Measurements from ENCODE around the gene THYN1.

Gene THYN1

GRCh38 chr11:134246100-134246499, 7.1 kb downstream of the THYN1 start:
- DNase-seq: no peak

DNA sequence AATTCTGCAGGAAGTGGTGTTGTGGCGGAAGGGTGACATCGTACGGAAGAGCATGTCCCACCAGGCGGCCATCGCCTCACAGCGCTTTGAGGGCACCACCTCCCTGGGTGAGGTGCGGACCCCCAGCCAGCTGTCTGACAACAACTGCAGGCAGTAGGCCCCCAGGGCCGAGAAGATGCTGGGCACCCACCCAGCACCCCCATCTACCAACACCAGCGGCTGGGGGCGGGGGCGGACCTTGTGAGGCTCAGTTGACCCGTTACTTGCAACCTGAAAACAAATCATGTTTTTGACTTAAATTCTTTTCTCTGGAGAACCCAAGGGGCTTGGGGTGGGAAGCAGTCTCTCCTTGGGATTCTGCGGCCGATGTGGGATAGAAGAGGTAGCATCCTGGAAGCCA, 7.7 kb downstream of the THYN1 start:
- no peak for DNase-seq

- DNase-seq: no peak
These were observed 8.6 kb downstream of the THYN1 start for GRCh38 chr11:134244593-134244992.

GRCh38 chr11:134243913-134244312, 9.2 kb downstream of the THYN1 start:
- no peak for DNase-seq

- no peak for DNase-seq
These were observed 10.8 kb downstream of the THYN1 start for GRCh38 chr11:134242376-134242775.

DNA sequence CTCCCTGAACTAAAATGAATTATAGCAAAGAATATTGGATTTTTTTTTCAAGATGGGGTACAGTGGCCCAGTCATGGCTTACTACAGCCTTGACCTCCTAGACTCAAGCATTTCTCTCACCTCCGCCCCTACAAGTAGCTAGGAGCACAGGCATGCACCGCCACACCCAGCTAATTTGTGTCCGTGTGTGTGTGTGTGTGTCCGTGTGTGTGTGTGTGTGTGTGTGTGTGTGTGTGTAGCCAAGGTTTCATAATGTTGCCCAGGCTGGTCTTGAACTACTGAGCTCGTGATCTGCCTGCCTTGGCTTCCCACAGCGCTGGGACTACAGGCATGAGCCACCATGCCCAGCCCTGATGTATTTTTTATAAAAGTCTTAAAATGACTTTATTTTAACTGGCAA, 12.6 kb downstream of the THYN1 start:
- DNase-seq: no peak

- DNase-seq: no peak
These were observed 14.2 kb downstream of the THYN1 start for GRCh38 chr11:134238956-134239355.

GRCh38 chr11:134237557-134237922, 15.6 kb downstream of the THYN1 start:
- no peak for DNase-seq

- DNase-seq: no peak
These were observed 16.2 kb downstream of the THYN1 start for GRCh38 chr11:134236834-134237556.

GRCh38 chr11:134235399-134235798, 17.8 kb downstream of the THYN1 start:
- DNase-seq: no peak

GRCh38 chr11:134233729-134234179, 19.4 kb downstream of the THYN1 start:
- DNase-seq: no peak

GRCh38 chr11:134231958-134232659, 21.0 kb downstream of the THYN1 start:
- DNase-seq: no peak

DNA sequence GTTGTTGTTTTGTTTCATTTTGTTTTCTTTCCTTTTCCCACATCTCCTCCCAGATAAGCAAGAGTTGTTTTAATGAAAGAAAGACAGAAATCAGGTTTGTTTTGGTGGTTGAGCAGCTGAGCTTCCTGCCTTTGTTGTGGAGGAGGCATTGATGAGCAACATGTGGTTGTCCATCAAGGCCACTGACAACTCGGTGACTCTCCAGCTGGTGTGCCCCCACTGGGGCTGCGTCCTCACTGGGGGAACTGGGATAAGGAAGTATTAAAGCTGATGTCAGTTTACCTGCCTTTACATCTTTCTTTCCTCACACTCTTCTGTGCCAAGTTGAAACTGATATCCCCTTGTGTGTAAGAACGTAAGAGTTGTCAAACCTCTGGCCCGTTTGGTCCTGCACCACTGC, 22.8 kb downstream of the THYN1 start:
- DNase-seq: no peak

DNA sequence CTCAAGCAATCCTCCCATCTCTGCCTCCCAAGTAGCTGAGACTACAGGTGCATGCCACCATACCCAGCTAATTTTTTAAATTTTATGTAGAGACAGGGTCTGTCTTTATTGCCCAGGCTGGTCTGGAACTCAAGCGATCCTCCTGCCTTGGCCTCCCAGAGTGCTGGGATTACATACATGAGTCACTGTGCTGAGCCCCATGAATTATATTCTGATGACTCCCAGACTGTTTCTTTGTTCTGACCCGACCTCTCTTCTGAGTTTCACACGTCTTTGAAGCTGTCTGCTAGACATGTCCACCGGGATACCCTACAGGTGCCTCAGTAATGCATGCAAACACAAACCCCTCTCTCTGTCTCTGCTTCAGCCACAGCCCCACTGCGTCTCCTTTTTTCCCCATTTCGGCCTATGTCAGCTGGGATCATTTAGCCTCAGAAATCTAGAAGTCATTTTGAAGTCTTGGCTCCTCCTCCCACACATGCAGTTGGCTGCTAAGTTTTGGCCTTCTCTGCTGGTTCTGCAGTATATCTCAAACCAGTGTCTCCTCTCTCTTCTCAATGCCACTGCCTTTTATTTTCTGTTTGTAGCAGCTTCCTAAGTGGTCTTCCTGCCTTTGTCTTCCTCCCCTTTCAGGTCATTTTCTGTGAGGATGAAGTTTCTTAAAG, 23.9 kb downstream of the THYN1 start:
- DNase-seq: no peak

GRCh38 chr11:134228625-134229024, 24.5 kb downstream of the THYN1 start:
- DNase-seq: peak; percentile 37

GRCh38 chr11:134226806-134227325, 26.3 kb downstream of the THYN1 start:
- DNase-seq: no peak

DNA sequence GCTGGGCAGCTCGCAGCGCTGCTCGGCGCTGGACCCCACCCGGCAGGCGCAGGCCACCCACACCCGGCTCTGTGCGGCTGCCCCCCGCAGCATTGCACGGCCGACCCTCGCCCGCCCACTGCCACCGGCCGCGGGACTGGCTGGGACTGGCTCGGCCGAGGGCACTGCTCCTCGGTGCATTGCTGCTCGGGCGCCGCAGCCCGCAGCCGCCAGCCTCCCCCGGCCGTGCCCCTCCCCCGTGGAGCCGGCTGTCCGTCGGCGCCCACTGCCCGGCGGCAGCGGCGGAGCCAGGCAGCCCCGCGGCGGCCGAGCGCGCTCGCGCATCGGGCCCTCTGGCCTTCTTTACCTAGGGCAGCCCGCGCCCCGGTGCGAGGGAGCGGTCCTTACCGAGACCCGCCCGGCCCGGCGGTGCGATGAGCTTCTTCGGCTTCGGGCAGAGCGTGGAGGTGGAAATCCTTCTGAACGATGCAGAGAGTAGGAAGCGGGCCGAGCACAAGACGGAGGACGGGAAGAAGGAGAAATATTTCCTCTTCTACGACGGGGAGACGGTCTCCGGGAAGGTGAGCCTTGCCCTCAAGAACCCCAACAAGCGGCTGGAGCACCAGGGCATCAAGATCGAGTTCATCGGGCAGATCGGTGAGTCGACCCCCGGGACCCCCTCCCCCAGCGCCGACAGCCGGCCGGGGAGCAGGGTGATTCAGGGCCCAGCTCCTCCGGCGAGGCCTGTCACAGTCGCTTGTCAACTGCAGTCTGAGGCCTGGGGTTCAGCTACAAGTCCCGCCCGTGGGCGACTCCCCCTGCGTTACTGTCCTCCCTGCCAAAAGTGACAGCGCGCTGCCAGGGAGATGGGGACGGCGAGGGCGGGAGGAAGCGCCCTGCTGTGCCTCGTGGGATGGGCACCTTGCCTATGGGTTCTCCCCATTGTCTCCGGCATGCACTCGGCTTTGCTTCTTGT, 28.2 kb downstream of the THYN1 start:
- peak; percentile 73 for DNase-seq

- DNase-seq: peak; percentile 96
These were observed 29.1 kb downstream of the THYN1 start, which contains the start of the genes NCAPD3 and VPS26B for GRCh38 chr11:134223836-134224709. Gene NCAPD3 (minus strand): TSS chr11:134223967. CDS start chr11:134223926, 41 bp downstream. Gene VPS26B (plus strand): TSS chr11:134224671. CDS start chr11:134225123, 452 bp downstream.

DNA sequence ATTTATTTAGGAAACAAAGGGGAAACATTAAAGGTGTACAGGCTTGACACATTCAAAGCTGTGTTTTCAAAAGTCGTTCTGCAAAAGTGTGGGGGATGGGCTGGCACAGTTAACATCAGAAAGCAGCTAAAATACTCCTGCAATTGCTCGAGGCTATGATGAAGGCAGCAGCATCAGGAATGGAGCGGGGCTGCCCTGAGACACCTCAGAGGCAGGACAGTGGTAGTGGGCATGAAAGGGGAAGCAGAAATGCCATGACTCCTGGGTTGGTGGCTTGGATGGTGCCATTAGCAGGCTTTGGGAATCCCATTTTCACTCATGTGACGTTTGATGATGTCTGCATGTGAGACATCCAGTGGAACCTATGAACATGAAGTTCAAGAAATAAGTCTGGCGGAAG, 30.0 kb downstream of the THYN1 start:
- no peak for DNase-seq

DNA sequence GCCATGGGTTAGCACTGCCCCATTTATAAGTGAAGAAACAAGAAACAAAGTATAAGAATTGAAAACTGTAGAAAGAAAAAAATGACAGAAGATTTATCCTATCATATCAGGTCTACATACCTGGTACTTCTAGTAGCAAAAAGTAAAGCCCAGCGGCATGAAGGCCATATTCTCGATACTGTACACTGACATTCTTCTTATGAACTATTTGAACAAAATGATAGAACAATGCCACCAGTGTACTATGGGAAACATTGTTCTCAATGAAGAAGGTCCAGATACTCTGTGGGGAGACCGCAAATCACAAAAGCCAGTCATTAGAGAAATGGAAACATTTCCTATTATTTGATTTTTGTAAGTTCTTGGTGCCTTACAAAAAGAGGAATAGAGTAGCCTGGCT, 36.3 kb downstream of the THYN1 start:
- DNase-seq: no peak

DNA sequence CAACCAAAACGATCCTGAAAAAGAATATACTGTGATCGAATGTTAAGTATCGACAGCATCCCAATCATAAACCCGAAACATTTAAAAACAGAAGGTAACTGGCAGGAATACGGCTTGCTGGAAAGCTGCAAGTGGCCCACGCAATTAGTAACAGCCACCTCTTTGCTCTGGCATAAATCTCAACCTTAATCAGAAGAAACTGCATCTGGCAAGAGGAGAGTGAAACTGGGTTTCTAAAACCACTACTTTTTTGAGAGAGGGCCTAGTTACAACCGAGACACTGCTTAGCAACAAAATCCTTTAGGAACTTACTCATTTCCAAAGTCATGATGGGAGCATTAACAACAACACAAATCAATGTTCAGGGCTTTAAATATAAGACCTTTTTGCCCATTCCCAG, 37.3 kb downstream of the THYN1 start:
- no peak for DNase-seq
